Caco-2 (cell line): ENCODE results near the gene SH3RF2. TPM values are rescaled to one million over a fixed set of nuclear protein-coding genes. Genes with fewer than 3 reads are reported as not detected.

Source experiments
- BruUV-seq: library from RNA; stranded (reverse); fragments of 400-500 nt; replicated peaks from 2 replicates; lab custom pipeline; 2021; lab: Mats Ljungman, UMichigan
- CTCF ChIA-PET: fragments of 300-600 bp; sonication (Branson Sonifier 250); formaldehyde crosslinking; loops from one replicate; lab custom pipeline; 2022; ENCODE audit warnings: antibody characterized with exemption; lab: Charles Lee
- POLR2A ChIA-PET: fragments of 300-600 bp; sonication (Branson Sonifier 250); formaldehyde crosslinking; loops from one replicate; lab custom pipeline; 2022; ENCODE audit warnings: antibody characterized with exemption; lab: Charles Lee
- DNase-seq, 2 experiments: peaks; one replicate each; pipeline versions ENCODE4 v3.0.0 to v3.0.0-alpha.2; 2020 to 2022
- H3K27me3 ChIP-seq: replicated peaks from 2 replicates; pipeline ENCODE4 v1.6.0; 2011; ENCODE audit warnings: low read length; ENCODE audit not compliant: control insufficient read depth, insufficient read depth
- H3K36me3 ChIP-seq: 2 replicates; pipeline ENCODE4 v1.5.1; 2011; ENCODE audit warnings: low read length; ENCODE audit not compliant: control insufficient read depth, insufficient read depth
- H3K4me1 ChIP-seq: fragments of 250-450 bp; sonication (Bioruptor Pico); 2 replicates; pipeline ENCODE4 v1.5.1; 2020; ENCODE audit warnings: mild to moderate bottlenecking
- H3K4me3 ChIP-seq: 2 replicates; pipeline ENCODE4 v1.5.1; 2011; ENCODE audit warnings: low read depth, mild to moderate bottlenecking, control low read depth, low read length
- H3K9me3 ChIP-seq: fragments of 250-450 bp; sonication (Bioruptor Pico); 2 replicates; pipeline ENCODE4 v1.5.1; 2020; ENCODE audit warnings: mild to moderate bottlenecking, moderate library complexity
- H3K27ac Mint-ChIP-seq: one replicate; pipeline ENCODE4 v1.8.0; 2022; ENCODE audit warnings: mixed read lengths; ENCODE audit not compliant: unreplicated experiment
- H3K27me3 Mint-ChIP-seq: one replicate; pipeline ENCODE4 v1.8.0; 2022; ENCODE audit warnings: mixed read lengths; ENCODE audit not compliant: insufficient read depth, unreplicated experiment
- H3K36me3 Mint-ChIP-seq: one replicate; pipeline ENCODE4 v1.8.0; 2022; ENCODE audit warnings: mild to moderate bottlenecking, mixed read lengths; ENCODE audit not compliant: insufficient read depth, unreplicated experiment
- H3K4me1 Mint-ChIP-seq: one replicate; pipeline ENCODE4 v1.8.0; 2022; ENCODE audit warnings: low read depth, mixed read lengths; ENCODE audit not compliant: unreplicated experiment
- H3K4me3 Mint-ChIP-seq: one replicate; pipeline ENCODE4 v1.8.0; 2022; ENCODE audit warnings: mild to moderate bottlenecking, moderate library complexity, mixed read lengths; ENCODE audit not compliant: unreplicated experiment
- H3K9me3 Mint-ChIP-seq: one replicate; pipeline ENCODE4 v1.8.0; 2022; ENCODE audit warnings: mixed read lengths; ENCODE audit not compliant: unreplicated experiment
- intact Hi-C: fragments of 100-400 bp; cut with micrococcal nuclease; formaldehyde crosslinking; loops from one replicate; pipeline ENCODE4 v1.10.0; 2022; ENCODE audit not compliant: unreplicated experiment
- total RNA-seq: library from RNA; stranded (reverse); gene quantifications from 2 replicates; pipeline ENCODE4 v1.2.3, GENCODE V29; 2022
- TF ChIP-seq, protein P1 (sequence below), 2 experiments: fragments of 200-600 bp in 1 of 2; IDR thresholded peaks; 1 replicate in 1 of 2; 2 replicates in 1 of 2; pipeline versions ENCODE4 v1.5.1 to v1.8.0; 2011 to 2022; ENCODE audit warnings: antibody characterized with exemption in 1 of 2, control low read depth in 1 of 2, inconsistent platforms in 1 of 2, low read depth in 1 of 2, low read length in 1 of 2, mild to moderate bottlenecking in 1 of 2, moderate library complexity in 1 of 2; ENCODE audit not compliant: insufficient read depth in 1 of 2, severe bottlenecking in 1 of 2, unreplicated experiment in 1 of 2

Gene SH3RF2
- total RNA-seq, 1 experiment from 2014 or later, result 49.4 TPM

DNA sequence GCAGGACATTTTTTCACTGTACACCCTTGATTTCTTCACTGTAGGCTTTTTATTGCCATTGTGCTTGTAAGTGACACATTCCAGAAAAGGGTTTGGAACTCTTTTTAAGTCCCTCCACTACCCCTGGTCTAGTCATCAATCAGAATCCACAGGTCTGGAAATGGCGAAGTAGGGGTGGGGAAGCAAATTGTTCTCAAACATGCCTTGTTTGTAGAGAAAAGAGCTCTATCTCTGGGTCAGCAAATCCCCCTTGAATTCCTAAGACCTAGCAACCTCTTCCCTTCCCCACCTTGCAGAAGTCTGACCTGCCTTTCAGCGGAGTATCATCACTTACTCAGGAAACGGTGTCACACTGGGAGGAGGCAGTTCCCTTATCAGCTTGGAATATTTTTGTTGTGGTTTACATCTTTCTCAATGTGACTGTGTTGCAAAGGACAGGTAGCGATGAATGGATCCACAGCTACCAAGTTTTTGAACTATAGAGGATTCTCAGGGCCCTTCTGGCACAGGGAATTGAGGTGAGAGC, 3.2 kb downstream of the SH3RF2 start:
- intact Hi-C loops, result loop anchor here (1.0 kb wide), 3 partner anchors 14 to 94 kb away; no protein-coding TSS in a partner anchor
- Histone ChIP-seq H3K4me1 (peaks cover 60% of the 10 kb centered on the region), H3K9me3 (no peaks in the 10 kb centered on the region), H3K36me3 (peaks cover 5% of the 10 kb centered on the region; the same call in 1 of the 2 replicates), H3K4me3 (peak overlapping the region; percentile 61), H3K27me3 (no peaks in the 10 kb centered on the region)
- no peaks in the 10 kb centered on the region for H3K27me3 Mint-ChIP-seq
- peaks cover 55% of the 10 kb centered on the region for H3K4me1 Mint-ChIP-seq
- H3K27ac Mint-ChIP-seq, result peak overlapping the region; percentile 71
- TF ChIP-seq, protein P1, sequence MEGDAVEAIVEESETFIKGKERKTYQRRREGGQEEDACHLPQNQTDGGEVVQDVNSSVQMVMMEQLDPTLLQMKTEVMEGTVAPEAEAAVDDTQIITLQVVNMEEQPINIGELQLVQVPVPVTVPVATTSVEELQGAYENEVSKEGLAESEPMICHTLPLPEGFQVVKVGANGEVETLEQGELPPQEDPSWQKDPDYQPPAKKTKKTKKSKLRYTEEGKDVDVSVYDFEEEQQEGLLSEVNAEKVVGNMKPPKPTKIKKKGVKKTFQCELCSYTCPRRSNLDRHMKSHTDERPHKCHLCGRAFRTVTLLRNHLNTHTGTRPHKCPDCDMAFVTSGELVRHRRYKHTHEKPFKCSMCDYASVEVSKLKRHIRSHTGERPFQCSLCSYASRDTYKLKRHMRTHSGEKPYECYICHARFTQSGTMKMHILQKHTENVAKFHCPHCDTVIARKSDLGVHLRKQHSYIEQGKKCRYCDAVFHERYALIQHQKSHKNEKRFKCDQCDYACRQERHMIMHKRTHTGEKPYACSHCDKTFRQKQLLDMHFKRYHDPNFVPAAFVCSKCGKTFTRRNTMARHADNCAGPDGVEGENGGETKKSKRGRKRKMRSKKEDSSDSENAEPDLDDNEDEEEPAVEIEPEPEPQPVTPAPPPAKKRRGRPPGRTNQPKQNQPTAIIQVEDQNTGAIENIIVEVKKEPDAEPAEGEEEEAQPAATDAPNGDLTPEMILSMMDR (IDR thresholded peaks at IDR 0.05; ENCODE audit: insufficient read depth in 1 of 2, low read depth in 1 of 2, low read length in 1 of 2, severe bottlenecking in 1 of 2, unreplicated experiment in 1 of 2), result no peak
- H3K9me3 Mint-ChIP-seq, result no peaks in the 10 kb centered on the region
- peak; percentile 54 to 70 for DNase-seq
- H3K4me3 Mint-ChIP-seq, result peak overlapping the region; percentile 82
- CTCF ChIA-PET, result interaction anchor here (0.8 to 3.2 kb wide), 3 partner anchors 31 to 42 kb away, joined by 4 to 14 read pairs (median 4); no protein-coding TSS in a partner anchor
- POLR2A ChIA-PET, result interaction anchor here (0.6 to 3.1 kb wide), 5 partner anchors 14 to 58 kb away, joined by 6 to 11 read pairs (median 8); no protein-coding TSS in a partner anchor
- no TSS peak for BruUV-seq
- peaks cover 75% of the 10 kb centered on the region for H3K36me3 Mint-ChIP-seq

DNA sequence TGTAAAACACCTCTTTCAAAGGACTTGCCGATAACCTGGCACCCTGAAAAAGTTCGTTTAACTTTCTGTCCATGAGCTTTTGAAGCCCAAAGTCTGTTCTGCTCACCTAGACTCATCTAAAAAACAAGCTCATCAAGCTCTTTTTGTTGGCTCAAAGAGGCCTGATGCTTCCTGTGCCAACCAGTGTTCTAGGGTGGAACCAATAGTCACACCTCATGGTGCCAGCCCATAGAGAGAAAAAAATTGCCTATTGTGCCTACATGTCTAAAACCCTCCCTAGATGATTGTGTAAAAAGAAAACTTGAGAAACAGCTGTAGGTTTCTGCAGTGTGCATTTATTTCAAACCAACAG, 4.7 kb downstream of the SH3RF2 start:
- Mint-ChIP-seq H3K27me3 (no peaks in the 10 kb centered on the region), H3K36me3 (peaks cover 83% of the 10 kb centered on the region), H3K4me3 (no peak overlapping the region), H3K9me3 (no peaks in the 10 kb centered on the region), H3K27ac (no peak overlapping the region), H3K4me1 (peaks cover 58% of the 10 kb centered on the region)
- BruUV-seq, result no TSS peak
- Histone ChIP-seq H3K36me3 (peaks cover 7% of the 10 kb centered on the region; the same call in 1 of the 2 replicates), H3K4me1 (peaks cover 66% of the 10 kb centered on the region), H3K4me3 (no peak overlapping the region), H3K27me3 (no peaks in the 10 kb centered on the region), H3K9me3 (no peaks in the 10 kb centered on the region)
- CTCF ChIA-PET, result interaction anchor here (0.6 to 3.2 kb wide), 2 partner anchors 38 to 301 kb away, joined by 3 to 14 read pairs; no protein-coding TSS in a partner anchor
- no peak for DNase-seq
- intact Hi-C loops, result no loop called here
- POLR2A ChIA-PET, result no interaction called here
- TF ChIP-seq, protein P1 (IDR thresholded peaks at IDR 0.05; ENCODE audit: insufficient read depth in 1 of 2, low read depth in 1 of 2, low read length in 1 of 2, severe bottlenecking in 1 of 2, unreplicated experiment in 1 of 2), result no peak

DNA sequence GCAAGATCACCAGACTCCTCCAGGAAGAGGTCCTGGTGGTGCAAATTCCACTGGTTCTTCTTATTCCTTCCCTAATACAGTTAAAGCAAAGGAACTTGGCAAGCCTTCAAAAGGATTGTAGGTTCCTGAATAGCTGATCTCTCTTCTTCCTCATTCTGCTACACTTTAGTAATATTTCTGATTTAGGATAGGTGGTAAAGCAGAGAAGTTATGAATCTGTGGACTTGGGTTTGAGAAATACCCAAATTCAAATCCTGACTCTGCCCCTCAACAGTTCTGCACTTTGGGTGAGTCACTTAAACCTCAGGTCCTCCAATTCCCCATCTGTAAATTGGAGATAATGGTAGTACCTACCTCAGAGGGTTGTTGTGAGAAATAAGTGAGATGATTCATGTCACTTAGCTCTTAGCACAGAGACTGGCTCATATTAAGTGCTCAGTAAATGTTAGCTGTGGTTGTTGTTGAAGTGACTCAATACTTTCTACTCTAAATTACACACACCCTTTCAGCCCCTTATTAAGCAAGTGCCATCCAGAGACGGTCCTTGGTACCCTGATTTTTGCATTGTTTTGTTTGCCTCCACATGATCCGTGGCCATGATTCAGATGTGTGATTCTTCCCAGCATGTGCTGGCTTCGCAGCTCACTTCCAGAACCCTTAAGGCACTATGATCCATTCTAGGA, 5.2 kb downstream of the SH3RF2 start:
- Mint-ChIP-seq H3K4me1 (peaks cover 63% of the 10 kb centered on the region), H3K9me3 (no peaks in the 10 kb centered on the region), H3K27ac (no peak overlapping the region), H3K4me3 (peak overlapping the region; percentile 3), H3K27me3 (no peaks in the 10 kb centered on the region), H3K36me3 (peaks cover 83% of the 10 kb centered on the region)
- H3K36me3 ChIP-seq, result peaks cover 7% of the 10 kb centered on the region; the same call in 1 of the 2 replicates
- ChIA-PET CTCF (interaction anchor here (3.2 kb wide), 1 partner anchor 38 kb away, joined by 14 read pairs; no protein-coding TSS in a partner anchor), POLR2A (no interaction called here)
- no peaks in the 10 kb centered on the region for H3K27me3 ChIP-seq
- no peaks in the 10 kb centered on the region for H3K9me3 ChIP-seq
- TF ChIP-seq, protein P1 (IDR thresholded peaks at IDR 0.05; ENCODE audit: insufficient read depth in 1 of 2, low read depth in 1 of 2, low read length in 1 of 2, severe bottlenecking in 1 of 2, unreplicated experiment in 1 of 2), result no peak
- no peak for DNase-seq
- H3K4me3 ChIP-seq, result no peak overlapping the region
- peaks cover 71% of the 10 kb centered on the region for H3K4me1 ChIP-seq
- BruUV-seq, result no TSS peak
- intact Hi-C loops, result no loop called here
